ENCODE results near the gene IL1R2. TPM values are rescaled to one million over a fixed set of nuclear protein-coding genes. Genes with fewer than 3 reads are reported as not detected.
A peak's percentile ranks its signal among the peaks of the same experiment; 100 is the strongest.

The IL1R2 gene
- total RNA-seq, 3 donors from 2014 or later: 17.9 to 40.3 (median 39.8) TPM

DNA sequence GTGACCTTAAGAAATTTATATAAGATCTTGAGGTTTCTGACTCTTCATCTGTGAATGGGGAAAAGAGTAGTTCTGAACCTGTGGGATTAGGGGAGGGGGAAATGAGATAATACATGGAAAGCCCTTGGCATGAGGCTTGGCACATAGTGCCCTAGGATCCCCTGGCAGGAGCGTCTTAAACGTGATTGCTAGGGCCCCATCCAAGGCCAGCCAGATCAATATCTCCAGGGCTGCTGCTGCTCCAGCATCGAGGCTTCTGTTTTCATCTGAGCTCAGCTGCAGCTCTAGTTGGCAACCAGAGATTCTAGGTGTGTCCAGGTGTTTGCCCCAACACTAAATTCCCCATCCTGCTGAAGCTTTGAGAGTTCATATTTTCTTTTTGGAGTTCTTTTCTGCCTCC is 71.0 kb downstream of the IL1R2 start:
- ATAC-seq (no peak), DNase-seq (no peak)
- intact Hi-C loops (cut with DNase I, micrococcal nuclease): no loop called here
- Histone ChIP-seq H3K4me3 (no peak overlapping the region), H3K4me1 (ENCODE audit: low read depth) (peaks cover 19% of the 10 kb centered on the region), H3K36me3 (ENCODE audit: low read depth) (no peaks in the 10 kb centered on the region), H3K9me3 (no peaks in the 10 kb centered on the region)
- TF ChIP-seq CTCF (IDR thresholded peaks at IDR 0.05): no peak

DNA sequence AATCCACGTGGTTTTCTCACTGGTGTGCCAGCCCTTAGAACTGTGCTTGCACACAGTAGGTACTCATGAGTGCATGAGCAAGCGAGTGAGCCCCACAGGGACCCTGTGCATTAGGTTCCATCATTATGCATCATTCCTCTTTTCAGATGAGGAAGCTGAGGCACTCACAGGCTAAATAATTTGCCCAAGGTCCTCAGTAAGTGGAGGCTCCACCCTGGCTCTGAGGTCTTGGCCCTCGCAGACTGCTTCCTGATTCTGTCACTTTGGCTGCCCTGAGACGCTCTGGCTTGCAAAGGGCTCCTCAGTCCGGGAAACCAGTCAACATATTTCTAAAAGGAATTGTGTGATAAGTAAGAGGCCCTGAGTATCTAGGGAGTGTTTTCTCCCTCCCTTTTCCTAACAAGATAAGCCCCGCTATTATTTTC is 71.7 kb downstream of the IL1R2 start:
- intact Hi-C loops (cut with DNase I, micrococcal nuclease): no loop called here
- no peaks in the 10 kb centered on the region for H3K36me3 ChIP-seq (ENCODE audit: low read depth)
- TF ChIP-seq CTCF (IDR thresholded peaks at IDR 0.05): no peak
- no peak overlapping the region for H3K4me3 ChIP-seq
- peak in 1 of 3 donors; percentile 50 for DNase-seq
- peaks cover 19% of the 10 kb centered on the region for H3K4me1 ChIP-seq (ENCODE audit: low read depth)
- H3K9me3 ChIP-seq: no peaks in the 10 kb centered on the region
- peak; percentile 48 for ATAC-seq

GRCh38 chr2:102063941-102064678 is 72.3 kb downstream of the IL1R2 start:
- no peak for TF ChIP-seq CTCF (IDR thresholded peaks at IDR 0.05)
- Histone ChIP-seq H3K4me1 (ENCODE audit: low read depth) (peaks cover 19% of the 10 kb centered on the region), H3K4me3 (no peak overlapping the region), H3K36me3 (ENCODE audit: low read depth) (no peaks in the 10 kb centered on the region), H3K9me3 (no peaks in the 10 kb centered on the region)
- intact Hi-C loops (cut with DNase I, micrococcal nuclease): no loop called here
- DNase-seq: peak; percentile 62 to 81 (median 73)
- ATAC-seq: peak; percentile 87

GRCh38 chr2:102064679-102065674 is 73.2 kb downstream of the IL1R2 start:
- ATAC-seq (peak; percentile 51), DNase-seq (no peak)
- Histone ChIP-seq H3K9me3 (no peaks in the 10 kb centered on the region), H3K4me3 (no peak overlapping the region), H3K36me3 (ENCODE audit: low read depth) (no peaks in the 10 kb centered on the region), H3K4me1 (ENCODE audit: low read depth) (peaks cover 19% of the 10 kb centered on the region)
- intact Hi-C loops (cut with DNase I, micrococcal nuclease): no loop called here
- no peak for TF ChIP-seq CTCF (IDR thresholded peaks at IDR 0.05)

DNA sequence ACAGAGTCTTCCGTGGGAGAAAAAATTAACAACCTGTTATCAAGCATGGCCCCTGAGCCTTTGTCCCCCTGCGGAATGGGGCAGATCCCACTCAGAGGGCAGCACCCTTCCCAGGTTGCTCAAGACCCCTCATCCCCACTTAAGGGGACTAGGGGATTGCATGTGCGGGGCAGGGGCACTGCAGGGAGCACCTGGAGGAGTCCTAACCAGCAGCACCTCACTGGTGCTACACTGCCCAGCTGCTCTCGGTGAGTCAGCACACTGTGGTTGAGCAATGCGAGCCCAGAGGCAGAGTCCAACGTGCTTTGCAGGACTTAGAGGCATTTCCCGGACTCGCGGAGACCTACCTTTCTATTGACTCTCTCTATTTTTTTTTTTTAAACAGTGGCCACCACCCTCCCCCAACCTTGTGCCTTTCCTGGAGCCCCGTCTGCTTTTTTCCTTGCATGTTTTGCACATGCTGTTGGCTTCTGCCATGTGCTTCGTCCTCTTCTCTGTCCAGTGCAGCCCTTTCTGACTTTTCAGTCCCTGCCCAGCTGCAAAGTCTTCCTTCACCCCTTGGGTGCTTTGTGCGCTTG is 74.0 kb downstream of the IL1R2 start:
- Histone ChIP-seq H3K4me3 (no peak overlapping the region), H3K36me3 (ENCODE audit: low read depth) (no peaks in the 10 kb centered on the region), H3K9me3 (no peaks in the 10 kb centered on the region), H3K4me1 (ENCODE audit: low read depth) (peaks cover 19% of the 10 kb centered on the region)
- no peak for DNase-seq
- intact Hi-C loops (cut with DNase I, micrococcal nuclease): no loop called here
- TF ChIP-seq CTCF (IDR thresholded peaks at IDR 0.05): no peak
- peak; percentile 58 for ATAC-seq

All from mucosa of descending colon (tissue), 3 donors.